NT2/D1 (cell line): ENCODE data around the gene GBP7.

Experiments
- YY1 ChIP-seq: IDR thresholded peaks from 2 replicates; pipeline ENCODE4 v1.6.1; 2011; ENCODE audit not compliant: insufficient read length, insufficient read depth
- ZNF274 ChIP-seq: IDR thresholded peaks from 2 replicates; pipeline ENCODE4 v1.6.1; 2011; ENCODE audit warnings: mild to moderate bottlenecking, low read depth, low read length

DNA sequence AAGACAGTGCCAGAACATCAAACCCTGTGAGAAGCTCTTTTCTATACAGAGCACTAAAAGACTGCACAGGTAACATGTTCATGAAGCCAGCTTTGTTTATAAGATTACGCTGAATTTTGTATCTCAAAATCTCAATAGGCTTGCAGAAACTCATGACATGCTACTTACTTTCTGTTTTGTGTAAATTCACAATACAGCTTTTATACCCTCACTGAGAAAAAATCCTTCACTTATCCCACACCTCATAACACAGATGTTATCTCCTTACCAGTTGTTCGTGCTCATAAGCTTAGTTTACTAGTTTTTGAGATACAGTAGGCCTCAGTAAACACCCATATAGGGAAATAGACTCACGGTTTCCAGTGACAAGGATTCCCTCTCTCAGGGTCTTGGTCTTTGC, 25.8 kb downstream of the GBP7 start:
- no peak for TF ChIP-seq YY1
- TF ChIP-seq ZNF274: no peak
